ENCODE data around the gene AHNAK.
"Not testable (repeated sequence)": the region's sequence is repeated elsewhere in the genome, so short reads cannot be mapped to it uniquely, and the experiment has no call there.

- TF ChIP-seq, protein P1, sequence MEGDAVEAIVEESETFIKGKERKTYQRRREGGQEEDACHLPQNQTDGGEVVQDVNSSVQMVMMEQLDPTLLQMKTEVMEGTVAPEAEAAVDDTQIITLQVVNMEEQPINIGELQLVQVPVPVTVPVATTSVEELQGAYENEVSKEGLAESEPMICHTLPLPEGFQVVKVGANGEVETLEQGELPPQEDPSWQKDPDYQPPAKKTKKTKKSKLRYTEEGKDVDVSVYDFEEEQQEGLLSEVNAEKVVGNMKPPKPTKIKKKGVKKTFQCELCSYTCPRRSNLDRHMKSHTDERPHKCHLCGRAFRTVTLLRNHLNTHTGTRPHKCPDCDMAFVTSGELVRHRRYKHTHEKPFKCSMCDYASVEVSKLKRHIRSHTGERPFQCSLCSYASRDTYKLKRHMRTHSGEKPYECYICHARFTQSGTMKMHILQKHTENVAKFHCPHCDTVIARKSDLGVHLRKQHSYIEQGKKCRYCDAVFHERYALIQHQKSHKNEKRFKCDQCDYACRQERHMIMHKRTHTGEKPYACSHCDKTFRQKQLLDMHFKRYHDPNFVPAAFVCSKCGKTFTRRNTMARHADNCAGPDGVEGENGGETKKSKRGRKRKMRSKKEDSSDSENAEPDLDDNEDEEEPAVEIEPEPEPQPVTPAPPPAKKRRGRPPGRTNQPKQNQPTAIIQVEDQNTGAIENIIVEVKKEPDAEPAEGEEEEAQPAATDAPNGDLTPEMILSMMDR (IDR thresholded peaks at IDR 0.05), result not testable (repeated sequence)
- not testable (repeated sequence) for TF ChIP-seq POLR2AphosphoS5 (IDR thresholded peaks at IDR 0.05); POLR2A (IDR thresholded peaks at IDR 0.05; ENCODE audit: low read depth); EP300 (IDR thresholded peaks at IDR 0.05)
Observed at GRCh38 chr11:62570903-62571302, 24.3 kb upstream of the AHNAK start.

Measured in esophagus muscularis mucosa (tissue), 4 donors.